ENCODE measurements around the gene IGF1.
"Not testable (repeated sequence)": the region's sequence is repeated elsewhere in the genome, so short reads cannot be mapped to it uniquely, and the experiment has no call there.

The IGF1 gene

DNA sequence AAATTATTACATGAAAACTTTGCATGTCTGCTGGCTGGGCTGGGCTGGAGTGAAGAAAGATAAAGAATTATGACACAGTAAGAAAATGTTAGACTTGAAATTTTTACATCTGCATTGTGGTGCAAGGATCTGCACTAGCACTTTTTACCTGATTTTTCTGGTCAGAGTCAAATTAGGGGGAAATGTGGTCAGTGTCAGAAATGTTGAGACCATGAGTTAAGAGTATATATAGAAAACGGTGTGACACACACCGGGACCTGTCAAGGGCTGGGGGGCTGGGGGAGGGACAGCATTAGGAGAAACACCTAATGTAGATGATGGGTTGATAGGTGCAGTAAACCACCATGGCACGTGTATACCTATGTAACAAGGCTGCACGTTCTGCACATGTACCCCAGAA lies 90.3 kb downstream of the IGF1 start:
- DNase-seq (ENCODE audit: low read depth, low spot score) = no peak

DNA sequence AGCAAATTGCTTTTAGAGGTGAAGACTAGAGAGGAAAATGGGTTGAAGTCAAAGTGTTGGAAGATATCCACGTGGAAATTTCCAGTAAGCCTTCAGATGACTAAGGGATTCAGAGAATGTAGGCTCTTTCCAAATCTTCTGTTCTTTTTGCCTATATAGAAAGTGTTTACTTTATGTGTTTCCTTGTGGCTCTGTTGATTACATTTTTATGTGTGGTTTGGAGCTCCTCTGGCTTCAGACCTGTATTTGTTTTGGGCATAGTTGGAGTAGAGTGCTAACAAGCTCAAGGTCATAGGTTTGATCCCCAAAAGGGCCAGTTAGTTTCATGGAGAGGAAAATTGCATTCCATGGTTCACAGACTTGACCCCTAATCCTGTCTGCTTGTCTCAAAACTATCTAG lies 91.9 kb downstream of the IGF1 start:
- no peak for DNase-seq (ENCODE audit: low read depth, low spot score)

DNA sequence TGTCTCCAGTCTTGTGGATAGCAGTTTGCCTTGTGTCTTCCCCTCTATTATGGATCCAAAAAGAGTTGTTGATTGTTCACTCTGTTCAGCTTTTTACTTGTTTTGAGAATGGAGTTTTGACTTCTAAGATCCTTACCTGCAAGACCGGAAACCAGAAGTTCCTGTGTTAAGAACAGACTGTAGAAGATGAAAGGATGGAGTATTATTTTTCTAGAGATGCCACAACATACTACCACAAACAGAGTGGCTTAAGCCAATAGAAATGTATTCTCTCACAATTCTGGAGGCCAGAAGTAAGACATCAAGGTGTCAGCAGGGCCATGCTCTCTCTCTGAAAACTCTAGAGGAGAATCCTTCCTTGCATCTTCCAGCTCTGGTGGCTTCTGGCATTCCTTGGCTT lies 95.0 kb downstream of the IGF1 start:
- DNase-seq (ENCODE audit: low read depth, low spot score) = no peak

DNA sequence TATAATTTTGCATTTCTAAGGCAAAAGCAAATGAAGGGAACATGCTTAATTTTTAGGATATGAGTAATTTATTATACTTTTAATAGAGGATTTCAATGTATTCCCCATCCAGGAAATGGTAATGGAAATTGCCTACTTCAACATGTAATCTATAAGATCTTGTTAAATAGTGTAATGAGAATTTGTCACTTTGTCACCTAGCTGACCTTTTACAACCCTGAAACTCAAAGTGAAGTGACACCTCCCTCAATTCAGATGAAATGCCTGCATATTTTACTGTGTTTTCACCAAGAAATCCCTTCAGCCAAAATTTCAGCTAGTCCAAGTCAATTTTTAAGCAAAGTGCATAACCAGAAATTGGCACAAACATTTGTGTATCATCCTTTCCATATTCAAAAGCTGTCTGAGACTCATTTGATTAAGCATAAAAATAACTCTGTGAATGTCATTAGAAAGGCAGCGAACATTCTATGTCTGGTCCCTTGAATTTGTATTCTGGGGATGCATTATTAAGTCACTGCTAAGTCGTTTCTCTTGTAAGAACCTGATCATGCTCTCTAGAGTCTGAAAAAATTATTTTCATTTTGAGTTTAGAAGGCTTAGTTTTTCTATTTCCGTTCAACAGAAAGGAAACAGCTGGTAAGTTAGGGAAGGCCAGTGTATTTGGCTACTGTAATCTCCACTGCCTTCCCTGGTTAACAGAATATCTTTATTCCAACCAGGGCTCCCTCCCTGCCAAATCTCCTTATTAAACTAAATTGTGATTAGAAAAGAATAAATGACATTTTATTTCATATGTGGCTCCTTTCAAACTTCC lies 100.8 kb downstream of the IGF1 start:
- no peak for DNase-seq (ENCODE audit: low read depth, low spot score)

DNA sequence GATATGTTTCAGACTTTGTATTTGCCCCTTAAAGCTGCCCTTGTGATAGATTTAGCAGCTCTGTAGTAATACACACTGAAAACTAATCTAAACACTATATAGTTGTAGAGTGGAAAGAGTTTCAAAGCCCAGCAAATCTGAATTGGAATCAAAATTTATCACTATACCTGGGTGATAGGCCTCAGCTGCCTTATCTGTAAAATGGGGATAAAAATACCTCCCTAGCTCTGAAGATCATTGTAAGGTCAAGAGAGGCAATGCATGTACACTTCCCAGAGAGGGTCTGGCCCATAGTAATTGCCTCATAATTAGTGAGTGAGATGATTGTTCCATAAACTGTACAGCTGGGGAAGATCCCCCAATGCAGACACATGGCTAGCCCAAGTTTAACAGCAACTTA lies 103.6 kb downstream of the IGF1 start:
- DNase-seq (ENCODE audit: low read depth, low spot score) = no peak

DNA sequence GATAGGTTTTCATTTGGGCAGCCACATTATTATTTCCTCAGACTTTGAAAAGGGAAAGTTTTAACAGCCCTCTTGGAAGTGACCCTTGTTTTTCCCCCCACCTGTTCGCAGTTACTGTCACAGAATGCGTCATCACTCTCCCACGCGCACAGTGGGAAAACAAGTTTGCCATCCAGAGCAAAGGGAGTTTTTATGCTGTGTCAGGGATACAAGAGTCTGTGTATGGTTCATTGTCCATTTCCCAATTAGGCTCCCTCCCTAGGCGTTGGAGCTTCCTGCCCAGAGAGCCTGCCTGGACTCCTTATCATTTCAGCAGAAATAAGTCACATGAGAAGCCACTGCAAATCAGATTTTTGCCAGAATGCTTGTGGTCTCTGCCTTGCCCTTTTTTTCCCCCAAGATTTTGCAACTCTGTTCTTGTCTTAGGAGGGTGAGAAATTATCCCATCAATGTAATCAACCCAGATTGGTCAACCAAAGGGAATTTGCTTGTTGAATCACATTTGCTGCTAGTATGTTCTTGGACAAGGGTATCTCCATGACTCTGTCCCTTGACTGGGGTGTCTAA lies 104.1 kb downstream of the IGF1 start:
- DNase-seq (ENCODE audit: low read depth, low spot score) = no peak

DNA sequence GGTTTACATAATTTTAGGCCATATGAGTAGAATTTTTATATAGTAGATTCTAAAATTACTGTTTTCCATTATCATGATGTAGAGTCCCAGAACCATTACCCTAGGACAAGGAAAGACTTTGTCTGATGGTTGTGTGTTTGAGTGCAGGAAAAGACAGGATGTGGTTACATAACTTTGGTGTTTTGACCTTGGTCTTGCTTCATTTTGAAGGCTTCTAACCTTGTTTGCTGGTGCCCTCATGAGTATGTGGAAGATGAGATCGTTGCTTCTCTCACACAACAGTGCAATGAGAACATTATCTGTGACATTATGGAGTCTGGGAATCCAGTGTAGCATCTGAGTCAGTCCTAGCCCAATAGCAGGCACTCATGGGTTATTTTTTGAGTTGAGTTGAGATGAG lies 106.2 kb downstream of the IGF1 start:
- DNase-seq (ENCODE audit: low read depth, low spot score) = no peak

DNA sequence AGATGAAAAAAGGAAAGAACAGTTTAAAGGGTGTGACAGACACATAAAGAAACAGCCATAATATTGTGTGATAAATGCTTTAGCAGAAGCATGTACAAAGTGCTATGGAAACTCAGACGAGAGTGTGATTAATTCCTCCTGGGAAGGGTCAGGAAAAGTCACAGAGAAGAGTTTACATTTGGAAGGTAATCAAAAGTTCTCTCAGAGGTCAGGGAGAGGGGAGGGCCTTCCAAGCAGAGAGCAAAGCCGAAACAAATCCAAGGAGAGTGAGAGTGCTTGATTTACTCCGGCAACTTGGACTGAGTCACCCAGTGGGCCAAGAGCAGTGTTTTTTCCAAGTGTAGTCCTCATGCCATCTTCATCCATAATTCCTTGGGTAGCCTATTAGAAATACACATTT lies 108.3 kb downstream of the IGF1 start:
- DNase-seq (ENCODE audit: low read depth, low spot score) = no peak

DNA sequence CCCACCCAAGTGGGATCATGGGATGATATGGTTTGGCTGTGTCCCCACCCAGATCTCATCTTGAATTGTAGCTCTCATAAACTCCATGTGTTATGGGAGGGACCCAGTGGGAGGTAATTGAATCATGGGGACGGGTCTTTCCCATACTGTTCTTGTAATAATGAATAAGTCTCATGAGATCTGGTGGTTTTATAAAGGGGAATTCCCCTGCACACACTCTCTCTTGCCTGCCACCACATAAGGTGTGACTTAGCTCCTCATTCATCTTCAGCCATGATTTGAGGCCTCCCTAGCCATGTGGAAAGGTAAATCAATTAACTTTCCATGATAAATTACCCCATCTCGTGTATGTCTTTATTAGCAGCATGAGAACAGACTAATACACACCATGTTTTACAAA lies 109.2 kb downstream of the IGF1 start:
- no peak for DNase-seq (ENCODE audit: low read depth, low spot score)

DNA sequence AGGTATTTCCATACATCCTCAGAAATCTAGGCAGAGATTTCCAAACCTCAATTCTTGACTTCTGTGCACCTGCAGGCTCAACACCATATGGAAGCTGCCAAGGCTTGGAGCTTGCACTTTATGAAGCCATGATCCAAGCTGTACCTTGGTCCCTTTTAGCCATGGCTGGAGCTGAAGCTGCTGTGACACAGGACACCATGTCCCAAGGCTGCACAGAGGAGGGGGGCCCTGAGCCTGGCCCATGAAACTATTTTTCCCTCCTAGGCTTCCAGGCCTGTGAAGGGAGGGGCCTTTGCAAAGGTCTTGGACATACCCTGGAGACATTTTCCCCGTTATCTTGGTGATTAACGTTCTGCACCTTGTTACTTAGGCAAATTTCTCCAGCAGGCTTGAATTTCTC lies 110.5 kb downstream of the IGF1 start:
- no peak for DNase-seq (ENCODE audit: low read depth, low spot score)

DNA sequence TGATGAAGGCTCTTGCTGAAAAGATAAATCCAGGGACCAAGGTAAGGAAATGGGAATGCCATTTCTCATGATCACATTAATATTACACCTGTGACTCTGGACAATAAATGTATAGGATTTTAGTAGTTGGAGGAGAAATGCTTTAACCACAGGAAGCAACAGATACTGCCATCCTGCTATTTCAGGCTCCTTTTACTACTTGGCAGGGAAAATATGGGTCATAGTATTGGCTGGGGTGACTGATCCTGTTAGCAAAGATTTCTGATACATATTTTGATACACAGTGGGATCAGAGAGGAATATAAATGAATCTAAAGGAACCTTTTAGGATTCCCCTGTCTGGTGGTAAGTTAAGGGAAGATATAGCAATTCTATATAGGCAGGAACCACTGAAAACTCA lies 115.0 kb downstream of the IGF1 start:
- DNase-seq (ENCODE audit: low read depth, low spot score) = no peak

DNA sequence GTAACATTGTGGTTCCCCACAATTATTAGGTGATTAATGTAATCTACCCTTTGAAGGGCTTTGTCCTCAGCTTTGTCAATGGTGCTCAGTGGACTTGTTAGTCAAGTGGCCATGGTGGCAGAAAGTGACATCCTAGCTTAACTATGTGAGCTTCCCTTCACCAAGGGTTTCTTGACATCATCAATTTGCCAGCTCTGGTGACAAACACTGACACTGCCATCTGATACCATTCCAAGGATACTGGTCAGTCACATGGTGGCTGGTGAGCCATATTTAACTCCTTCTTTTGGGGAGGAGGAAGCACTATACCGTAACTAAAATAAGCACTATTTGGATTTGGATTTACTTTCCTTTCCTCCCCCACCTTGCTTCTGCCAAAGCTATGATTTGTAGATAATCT lies 115.7 kb downstream of the IGF1 start:
- no peak for DNase-seq (ENCODE audit: low read depth, low spot score)

DNA sequence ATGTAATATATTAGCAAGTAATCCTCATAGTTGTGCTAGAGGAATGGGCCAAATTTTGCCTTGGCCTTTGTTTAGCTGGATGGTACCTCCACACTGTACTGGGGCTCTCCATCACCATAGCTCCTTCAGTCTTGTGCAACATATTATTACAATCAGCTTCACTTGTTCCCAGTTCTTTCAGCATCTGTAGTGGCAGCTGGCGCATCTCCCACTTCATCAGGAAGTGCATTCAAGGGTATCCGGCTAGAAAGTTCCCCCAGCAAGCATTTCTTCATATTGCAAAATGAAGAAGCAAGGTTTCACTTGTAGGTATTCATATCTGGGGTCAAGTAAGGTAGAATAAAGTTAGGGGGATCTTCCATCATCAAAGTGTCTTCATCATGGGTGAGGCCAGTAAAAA lies 123.7 kb downstream of the IGF1 start:
- no peak for DNase-seq (ENCODE audit: low read depth, low spot score)

DNA sequence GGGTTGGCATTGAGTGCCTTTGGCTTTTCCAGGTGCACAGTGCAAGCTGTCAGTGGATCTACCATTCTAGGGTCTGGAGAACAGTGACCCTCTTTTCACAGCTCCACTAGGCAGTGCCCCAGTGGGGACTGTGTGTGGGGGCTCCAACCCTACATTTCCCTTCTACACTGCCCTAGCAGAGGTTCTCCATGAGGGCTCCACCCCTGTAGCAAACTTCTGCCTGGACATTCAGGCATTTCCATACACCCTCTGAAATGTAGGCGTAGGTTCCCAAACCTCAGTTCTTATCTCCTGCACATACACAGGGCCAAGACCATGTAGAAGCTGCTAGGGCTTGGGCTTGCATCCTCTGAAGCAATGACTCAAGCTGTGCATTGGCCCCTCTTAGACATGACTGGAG lies 126.1 kb downstream of the IGF1 start:
- DNase-seq (ENCODE audit: low read depth, low spot score) = not testable (repeated sequence)

DNA sequence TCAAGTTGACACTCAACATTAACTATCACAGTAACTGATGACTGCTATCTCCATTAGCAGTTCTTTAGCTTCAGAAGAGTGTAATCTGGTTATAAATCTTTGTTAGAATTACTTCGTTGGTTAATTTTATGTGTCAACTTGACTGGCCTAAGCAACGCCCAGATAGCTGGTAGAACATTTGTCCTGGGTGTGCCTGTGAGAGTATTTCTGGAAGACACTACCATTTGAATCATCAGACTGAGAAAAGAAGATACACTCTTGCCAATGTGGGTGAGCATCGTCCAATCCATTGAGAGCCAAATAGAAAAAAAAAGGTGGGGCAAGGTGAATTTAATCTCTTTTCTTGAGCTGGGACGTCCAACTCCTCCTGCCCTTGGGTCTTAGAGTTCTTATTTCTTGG lies 129.0 kb downstream of the IGF1 start:
- DNase-seq (ENCODE audit: low read depth, low spot score) = no peak

DNA sequence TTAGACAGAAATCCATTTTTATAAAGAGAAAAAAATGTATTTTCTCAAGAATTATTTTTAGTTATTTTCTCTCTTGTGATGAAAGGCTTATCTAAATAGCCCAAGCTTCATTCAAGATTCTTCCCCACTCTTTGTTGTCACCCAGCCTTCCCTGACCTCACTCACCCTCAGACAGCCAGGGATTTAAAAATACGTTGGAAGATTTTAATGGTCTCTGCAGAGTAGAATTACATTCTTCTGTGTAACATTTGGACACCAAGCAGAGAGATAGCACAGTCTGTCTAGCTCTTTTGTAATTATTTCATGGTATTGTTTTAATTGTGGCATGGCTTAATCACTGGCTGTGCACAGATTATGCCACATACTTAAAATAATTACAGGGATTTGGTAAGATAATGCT lies 130.3 kb downstream of the IGF1 start:
- no peak for DNase-seq (ENCODE audit: low read depth, low spot score)

DNA sequence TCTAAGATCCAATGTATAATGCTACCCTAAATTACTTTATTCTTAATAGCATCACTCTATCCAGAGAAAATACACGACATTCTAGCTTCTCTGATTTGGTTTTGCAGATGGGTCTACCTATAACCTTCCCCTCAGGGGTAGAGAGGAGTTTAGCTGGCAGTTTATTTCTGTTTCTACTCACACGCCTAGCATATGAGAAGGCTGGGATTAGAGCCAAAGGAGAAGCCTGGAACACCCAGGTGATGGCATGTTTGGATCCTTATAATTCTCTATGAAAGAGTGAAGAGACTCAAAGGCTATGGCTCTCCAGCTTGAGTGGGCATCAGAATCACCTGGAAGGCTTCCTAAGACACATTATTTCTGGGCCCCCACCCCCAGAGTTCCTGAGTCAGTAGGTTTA lies 131.3 kb downstream of the IGF1 start:
- no peak for DNase-seq (ENCODE audit: low read depth, low spot score)

DNA sequence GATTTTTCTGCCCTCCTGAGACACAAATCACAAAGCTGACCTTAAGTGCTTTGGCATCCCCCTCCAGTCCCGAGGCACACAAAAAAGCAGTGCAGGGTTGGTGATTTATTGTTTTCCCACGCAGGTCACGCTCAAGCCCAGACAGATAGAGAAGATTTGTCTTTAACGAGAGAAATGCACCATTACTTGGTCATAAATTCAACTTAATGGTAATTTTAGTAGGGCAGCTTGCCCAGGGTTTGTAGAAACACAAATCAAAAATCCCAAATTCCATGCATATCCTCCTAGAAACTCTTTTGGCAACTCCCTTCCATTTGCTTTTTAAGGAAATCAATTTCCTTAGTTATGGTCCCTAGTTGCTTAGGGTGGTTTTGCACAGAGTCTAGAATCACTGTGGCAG lies 132.6 kb downstream of the IGF1 start:
- DNase-seq (ENCODE audit: low read depth, low spot score) = no peak

Measured in iPS DF 19.7 (cell line).